Measurements from ENCODE around the gene OR52B2.

Gene OR52B2

DNA sequence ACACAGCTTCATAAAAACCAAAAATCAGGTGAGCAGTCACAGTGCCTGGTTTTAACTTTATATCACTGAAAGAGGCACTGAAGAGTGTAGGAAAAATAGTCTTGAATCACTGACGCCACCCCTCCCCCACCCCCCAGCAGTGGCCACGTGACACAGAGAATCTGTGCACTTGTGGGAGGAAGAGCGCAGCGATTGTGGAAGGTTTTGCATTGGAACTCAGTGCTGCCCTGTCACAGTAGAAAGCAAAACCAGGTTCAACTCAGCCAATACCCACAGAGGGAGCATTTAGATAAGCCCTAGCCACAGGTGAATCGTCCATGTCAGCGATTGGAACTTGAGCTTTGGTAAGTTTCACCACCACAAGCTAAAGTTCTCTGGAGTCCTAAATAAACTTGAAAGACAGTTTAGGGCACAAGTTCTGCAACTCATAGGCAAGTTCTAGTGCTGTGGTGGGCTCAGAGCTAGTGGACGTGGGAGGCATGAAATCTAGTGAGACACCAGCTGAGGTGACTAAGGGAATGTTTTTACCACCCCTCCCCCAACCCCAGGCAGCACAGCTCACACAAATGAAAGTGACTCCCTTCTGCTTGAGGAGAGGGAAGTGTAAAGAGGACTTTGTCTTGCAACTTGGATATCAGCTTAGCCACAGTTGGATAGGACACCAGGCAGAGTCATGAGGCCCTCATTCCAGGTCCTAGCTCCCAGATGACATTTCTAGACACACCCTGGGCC is 13.3 kb downstream of the OR52B2 start:
- CTCF ChIA-PET, result no interaction called here
- Histone ChIP-seq H3K9me3 (ENCODE audit: control insufficient read depth, insufficient read depth, low read depth, low read length) (no peaks in the 10 kb centered on the region), H3K4me3 (ENCODE audit: low read depth, low read length) (no peak overlapping the region), H3K27ac (ENCODE audit: extremely low read depth, low read depth, low read length) (no peak overlapping the region), H3K36me3 (ENCODE audit: control insufficient read depth in 2 of 2, insufficient read depth in 1 of 2, low read length in 2 of 2) (no peaks in the 10 kb centered on the region), H3K4me1 (ENCODE audit: control insufficient read depth, insufficient read depth, low read length) (no peaks in the 10 kb centered on the region)
- TF ChIP-seq ZNF10 (tag by site-specific recombination; IDR thresholded peaks at IDR 0.05) (no peak), ZNF426 (tag by site-specific recombination; IDR thresholded peaks at IDR 0.05) (no peak), YY2 (tag by site-specific recombination; IDR thresholded peaks at IDR 0.05) (no peak), ZBTB7A (tag by site-specific recombination; IDR thresholded peaks at IDR 0.05; ENCODE audit: low read depth) (no peak), ZNF529 (tag by site-specific recombination; IDR thresholded peaks at IDR 0.05; ENCODE audit: insufficient replicate concordance) (no peak)
- TF ChIP-seq, protein P1, sequence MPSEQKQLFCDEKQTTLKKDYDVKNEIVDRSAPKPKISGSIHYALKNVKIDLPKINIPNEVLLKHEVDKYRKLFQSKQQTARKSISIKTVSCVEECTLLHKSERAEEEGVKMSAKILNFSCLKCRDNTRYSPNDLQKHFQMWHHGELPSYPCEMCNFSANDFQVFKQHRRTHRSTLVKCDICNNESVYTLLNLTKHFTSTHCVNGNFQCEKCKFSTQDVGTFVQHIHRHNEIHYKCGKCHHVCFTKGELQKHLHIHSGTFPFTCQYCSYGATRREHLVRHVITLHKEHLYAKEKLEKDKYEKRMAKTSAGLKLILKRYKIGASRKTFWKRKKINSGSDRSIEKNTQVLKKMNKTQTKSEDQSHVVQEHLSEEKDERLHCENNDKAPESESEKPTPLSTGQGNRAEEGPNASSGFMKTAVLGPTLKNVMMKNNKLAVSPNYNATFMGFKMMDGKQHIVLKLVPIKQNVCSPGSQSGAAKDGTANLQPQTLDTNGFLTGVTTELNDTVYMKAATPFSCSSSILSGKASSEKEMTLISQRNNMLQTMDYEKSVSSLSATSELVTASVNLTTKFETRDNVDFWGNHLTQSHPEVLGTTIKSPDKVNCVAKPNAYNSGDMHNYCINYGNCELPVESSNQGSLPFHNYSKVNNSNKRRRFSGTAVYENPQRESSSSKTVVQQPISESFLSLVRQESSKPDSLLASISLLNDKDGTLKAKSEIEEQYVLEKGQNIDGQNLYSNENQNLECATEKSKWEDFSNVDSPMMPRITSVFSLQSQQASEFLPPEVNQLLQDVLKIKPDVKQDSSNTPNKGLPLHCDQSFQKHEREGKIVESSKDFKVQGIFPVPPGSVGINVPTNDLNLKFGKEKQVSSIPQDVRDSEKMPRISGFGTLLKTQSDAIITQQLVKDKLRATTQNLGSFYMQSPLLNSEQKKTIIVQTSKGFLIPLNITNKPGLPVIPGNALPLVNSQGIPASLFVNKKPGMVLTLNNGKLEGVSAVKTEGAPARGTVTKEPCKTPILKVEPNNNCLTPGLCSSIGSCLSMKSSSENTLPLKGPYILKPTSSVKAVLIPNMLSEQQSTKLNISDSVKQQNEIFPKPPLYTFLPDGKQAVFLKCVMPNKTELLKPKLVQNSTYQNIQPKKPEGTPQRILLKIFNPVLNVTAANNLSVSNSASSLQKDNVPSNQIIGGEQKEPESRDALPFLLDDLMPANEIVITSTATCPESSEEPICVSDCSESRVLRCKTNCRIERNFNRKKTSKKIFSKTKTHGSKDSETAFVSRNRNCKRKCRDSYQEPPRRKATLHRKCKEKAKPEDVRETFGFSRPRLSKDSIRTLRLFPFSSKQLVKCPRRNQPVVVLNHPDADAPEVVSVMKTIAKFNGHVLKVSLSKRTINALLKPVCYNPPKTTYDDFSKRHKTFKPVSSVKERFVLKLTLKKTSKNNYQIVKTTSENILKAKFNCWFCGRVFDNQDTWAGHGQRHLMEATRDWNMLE (tag by site-specific recombination; conservative IDR thresholded peaks at IDR 0.05; ENCODE audit: low read depth), result no peak
- TF ChIP-seq, protein P2, sequence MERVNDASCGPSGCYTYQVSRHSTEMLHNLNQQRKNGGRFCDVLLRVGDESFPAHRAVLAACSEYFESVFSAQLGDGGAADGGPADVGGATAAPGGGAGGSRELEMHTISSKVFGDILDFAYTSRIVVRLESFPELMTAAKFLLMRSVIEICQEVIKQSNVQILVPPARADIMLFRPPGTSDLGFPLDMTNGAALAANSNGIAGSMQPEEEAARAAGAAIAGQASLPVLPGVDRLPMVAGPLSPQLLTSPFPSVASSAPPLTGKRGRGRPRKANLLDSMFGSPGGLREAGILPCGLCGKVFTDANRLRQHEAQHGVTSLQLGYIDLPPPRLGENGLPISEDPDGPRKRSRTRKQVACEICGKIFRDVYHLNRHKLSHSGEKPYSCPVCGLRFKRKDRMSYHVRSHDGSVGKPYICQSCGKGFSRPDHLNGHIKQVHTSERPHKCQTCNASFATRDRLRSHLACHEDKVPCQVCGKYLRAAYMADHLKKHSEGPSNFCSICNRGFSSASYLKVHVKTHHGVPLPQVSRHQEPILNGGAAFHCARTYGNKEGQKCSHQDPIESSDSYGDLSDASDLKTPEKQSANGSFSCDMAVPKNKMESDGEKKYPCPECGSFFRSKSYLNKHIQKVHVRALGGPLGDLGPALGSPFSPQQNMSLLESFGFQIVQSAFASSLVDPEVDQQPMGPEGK (tag by site-specific recombination; IDR thresholded peaks at IDR 0.05), result no peak
- TF ChIP-seq, protein P3, sequence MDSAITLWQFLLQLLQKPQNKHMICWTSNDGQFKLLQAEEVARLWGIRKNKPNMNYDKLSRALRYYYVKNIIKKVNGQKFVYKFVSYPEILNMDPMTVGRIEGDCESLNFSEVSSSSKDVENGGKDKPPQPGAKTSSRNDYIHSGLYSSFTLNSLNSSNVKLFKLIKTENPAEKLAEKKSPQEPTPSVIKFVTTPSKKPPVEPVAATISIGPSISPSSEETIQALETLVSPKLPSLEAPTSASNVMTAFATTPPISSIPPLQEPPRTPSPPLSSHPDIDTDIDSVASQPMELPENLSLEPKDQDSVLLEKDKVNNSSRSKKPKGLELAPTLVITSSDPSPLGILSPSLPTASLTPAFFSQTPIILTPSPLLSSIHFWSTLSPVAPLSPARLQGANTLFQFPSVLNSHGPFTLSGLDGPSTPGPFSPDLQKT (IDR thresholded peaks at IDR 0.05; ENCODE audit: borderline replicate concordance, low read depth, low read length), result no peak
- POLR2A ChIA-PET, result no interaction called here

DNA sequence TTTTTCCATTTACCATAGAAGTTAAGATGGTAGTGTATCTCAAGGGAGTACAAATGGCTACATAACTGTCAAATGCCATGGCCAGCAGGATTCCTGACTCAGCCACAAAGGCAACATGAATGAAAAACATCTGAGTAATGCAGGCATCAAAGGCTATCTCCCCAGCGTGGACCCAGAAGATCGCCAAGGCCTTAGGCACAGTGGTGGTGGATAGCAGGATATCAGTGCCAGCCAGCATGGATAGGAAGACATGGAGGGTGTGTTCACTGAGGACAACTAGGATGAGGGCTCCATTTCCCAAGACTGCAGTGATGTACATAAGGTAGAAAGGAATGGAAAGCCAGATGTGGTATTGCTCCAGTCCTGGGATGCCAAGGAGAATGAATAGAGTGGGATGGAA is 18.0 kb downstream of the OR52B2 start:
- Histone ChIP-seq H3K4me3 (ENCODE audit: low read depth, low read length) (no peak overlapping the region), H3K4me1 (ENCODE audit: control insufficient read depth, insufficient read depth, low read length) (no peaks in the 10 kb centered on the region), H3K36me3 (ENCODE audit: control insufficient read depth in 2 of 2, insufficient read depth in 1 of 2, low read length in 2 of 2) (no peaks in the 10 kb centered on the region), H3K27ac (ENCODE audit: extremely low read depth, low read depth, low read length) (no peak overlapping the region), H3K9me3 (ENCODE audit: control insufficient read depth, insufficient read depth, low read depth, low read length) (no peaks in the 10 kb centered on the region)
- ChIA-PET CTCF (no interaction called here), POLR2A (no interaction called here)
- TF ChIP-seq ZNF140 (tag by site-specific recombination; IDR thresholded peaks at IDR 0.05), result no peak
- TF ChIP-seq, protein P4, sequence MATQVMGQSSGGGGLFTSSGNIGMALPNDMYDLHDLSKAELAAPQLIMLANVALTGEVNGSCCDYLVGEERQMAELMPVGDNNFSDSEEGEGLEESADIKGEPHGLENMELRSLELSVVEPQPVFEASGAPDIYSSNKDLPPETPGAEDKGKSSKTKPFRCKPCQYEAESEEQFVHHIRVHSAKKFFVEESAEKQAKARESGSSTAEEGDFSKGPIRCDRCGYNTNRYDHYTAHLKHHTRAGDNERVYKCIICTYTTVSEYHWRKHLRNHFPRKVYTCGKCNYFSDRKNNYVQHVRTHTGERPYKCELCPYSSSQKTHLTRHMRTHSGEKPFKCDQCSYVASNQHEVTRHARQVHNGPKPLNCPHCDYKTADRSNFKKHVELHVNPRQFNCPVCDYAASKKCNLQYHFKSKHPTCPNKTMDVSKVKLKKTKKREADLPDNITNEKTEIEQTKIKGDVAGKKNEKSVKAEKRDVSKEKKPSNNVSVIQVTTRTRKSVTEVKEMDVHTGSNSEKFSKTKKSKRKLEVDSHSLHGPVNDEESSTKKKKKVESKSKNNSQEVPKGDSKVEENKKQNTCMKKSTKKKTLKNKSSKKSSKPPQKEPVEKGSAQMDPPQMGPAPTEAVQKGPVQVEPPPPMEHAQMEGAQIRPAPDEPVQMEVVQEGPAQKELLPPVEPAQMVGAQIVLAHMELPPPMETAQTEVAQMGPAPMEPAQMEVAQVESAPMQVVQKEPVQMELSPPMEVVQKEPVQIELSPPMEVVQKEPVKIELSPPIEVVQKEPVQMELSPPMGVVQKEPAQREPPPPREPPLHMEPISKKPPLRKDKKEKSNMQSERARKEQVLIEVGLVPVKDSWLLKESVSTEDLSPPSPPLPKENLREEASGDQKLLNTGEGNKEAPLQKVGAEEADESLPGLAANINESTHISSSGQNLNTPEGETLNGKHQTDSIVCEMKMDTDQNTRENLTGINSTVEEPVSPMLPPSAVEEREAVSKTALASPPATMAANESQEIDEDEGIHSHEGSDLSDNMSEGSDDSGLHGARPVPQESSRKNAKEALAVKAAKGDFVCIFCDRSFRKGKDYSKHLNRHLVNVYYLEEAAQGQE (tag by site-specific recombination; IDR thresholded peaks at IDR 0.05), result no peak
- TF ChIP-seq FEZF1 (tag by site-specific recombination; IDR thresholded peaks at IDR 0.05), result no peak
- no peak for TF ChIP-seq ZNF473 (tag by site-specific recombination; IDR thresholded peaks at IDR 0.05)
- TF ChIP-seq, protein P5, sequence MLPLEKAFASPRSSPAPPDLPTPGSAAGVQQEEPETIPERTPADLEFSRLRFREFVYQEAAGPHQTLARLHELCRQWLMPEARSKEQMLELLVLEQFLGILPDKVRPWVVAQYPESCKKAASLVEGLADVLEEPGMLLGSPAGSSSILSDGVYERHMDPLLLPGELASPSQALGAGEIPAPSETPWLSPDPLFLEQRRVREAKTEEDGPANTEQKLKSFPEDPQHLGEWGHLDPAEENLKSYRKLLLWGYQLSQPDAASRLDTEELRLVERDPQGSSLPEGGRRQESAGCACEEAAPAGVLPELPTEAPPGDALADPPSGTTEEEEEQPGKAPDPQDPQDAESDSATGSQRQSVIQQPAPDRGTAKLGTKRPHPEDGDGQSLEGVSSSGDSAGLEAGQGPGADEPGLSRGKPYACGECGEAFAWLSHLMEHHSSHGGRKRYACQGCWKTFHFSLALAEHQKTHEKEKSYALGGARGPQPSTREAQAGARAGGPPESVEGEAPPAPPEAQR (tag by site-specific recombination; IDR thresholded peaks at IDR 0.05), result no peak
- TF ChIP-seq ZBTB17 (tag by site-specific recombination; IDR thresholded peaks at IDR 0.05), result no peak
- no peak for TF ChIP-seq SETDB1 (IDR thresholded peaks at IDR 0.05; ENCODE audit: insufficient read length, low read length)
- TF ChIP-seq YY1 (tag by site-specific recombination; IDR thresholded peaks at IDR 0.05), result no peak
